Measurements from ENCODE around the gene GLA.
A peak's percentile ranks its signal among the peaks of the same experiment; 100 is the strongest.

GLA gene

GRCh38 chrX:101407748-101408531, at the start of gene GLA, which contains the start of gene HNRNPH2:
Gene GLA (minus strand): TSS chrX:101407925. CDS start chrX:101407903, 22 bp downstream.
Gene HNRNPH2 (plus strand): TSS chrX:101408222. CDS start chrX:101411989, 3,767 bp downstream.
- Mint-ChIP-seq H3K9me3 (peaks cover 45% of the 10 kb centered on the region), H3K4me1 (peaks cover 19% of the 10 kb centered on the region), H3K27ac (peak within 1 kb of the TSS; percentile 100), H3K36me3 (ENCODE audit: low read depth) (peaks cover 22% of the 10 kb centered on the region), H3K4me3 (peak within 1 kb of the TSS; percentile 95), H3K27me3 (ENCODE audit: low read depth, poor library complexity) (no peaks in the 10 kb centered on the region)
- peak; percentile 78 for DNase-seq
- no peak for TF ChIP-seq CTCF (IDR thresholded peaks at IDR 0.05)

GRCh38 chrX:101452056-101452455, 44.3 kb upstream of the GLA start:
- no peaks in the 10 kb centered on the region for H3K27me3 Mint-ChIP-seq (ENCODE audit: low read depth, poor library complexity)
- no peak for DNase-seq
- H3K4me3 Mint-ChIP-seq = no peak overlapping the region
- TF ChIP-seq CTCF (IDR thresholded peaks at IDR 0.05) = no peak
- H3K4me1 Mint-ChIP-seq = no peaks in the 10 kb centered on the region
- peaks cover 74% of the 10 kb centered on the region for H3K36me3 Mint-ChIP-seq (ENCODE audit: low read depth)
- no peak overlapping the region for H3K27ac Mint-ChIP-seq
- peaks cover 55% of the 10 kb centered on the region for H3K9me3 Mint-ChIP-seq

DNA sequence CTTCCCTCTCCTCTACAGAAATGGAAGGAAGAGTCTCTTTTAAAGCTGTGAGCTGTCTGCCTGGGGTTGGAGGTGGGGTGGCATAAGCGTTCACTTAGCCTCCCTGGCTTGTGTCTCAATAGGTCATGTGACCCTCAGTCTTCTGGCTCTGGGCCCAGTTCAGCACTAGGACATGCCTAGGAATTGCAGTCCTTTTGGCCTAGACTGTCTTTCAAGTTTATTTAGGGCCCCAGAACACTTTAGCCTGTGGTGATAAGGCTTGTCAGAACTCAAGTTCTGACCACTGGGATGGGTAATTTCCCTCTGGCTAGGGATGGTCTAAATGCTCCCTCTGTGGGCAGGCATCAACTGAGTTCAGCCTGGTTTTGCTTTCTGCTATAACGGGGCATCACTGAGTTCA, 43.2 kb upstream of the GLA start:
- Mint-ChIP-seq H3K27me3 (ENCODE audit: low read depth, poor library complexity) (no peaks in the 10 kb centered on the region), H3K27ac (no peak overlapping the region), H3K4me1 (no peaks in the 10 kb centered on the region), H3K9me3 (peaks cover 56% of the 10 kb centered on the region), H3K36me3 (ENCODE audit: low read depth) (peaks cover 76% of the 10 kb centered on the region), H3K4me3 (no peak overlapping the region)
- DNase-seq = no peak
- TF ChIP-seq CTCF (IDR thresholded peaks at IDR 0.05) = no peak

DNA sequence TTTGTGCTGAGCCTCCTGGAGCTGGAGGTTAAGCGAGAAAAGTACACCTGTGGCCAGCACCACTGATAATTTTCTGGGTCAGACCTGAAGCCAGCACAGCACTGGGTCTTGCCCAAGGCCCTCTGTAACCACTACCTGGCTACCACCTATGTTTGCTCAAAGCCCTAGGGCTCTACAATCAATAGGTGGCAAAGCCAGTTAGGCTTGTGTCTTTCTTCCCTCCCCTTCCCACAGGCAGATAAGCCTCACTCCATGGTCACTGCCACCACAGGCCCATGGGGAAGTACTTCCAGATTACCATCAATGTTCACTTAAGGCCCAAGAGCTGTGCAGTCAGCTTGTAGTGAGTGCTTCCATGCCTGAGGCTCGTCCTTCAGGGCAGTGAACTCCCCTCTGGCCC, 42.4 kb upstream of the GLA start:
- Mint-ChIP-seq H3K36me3 (ENCODE audit: low read depth) (peaks cover 69% of the 10 kb centered on the region), H3K9me3 (peaks cover 55% of the 10 kb centered on the region), H3K4me1 (no peaks in the 10 kb centered on the region), H3K4me3 (no peak overlapping the region), H3K27me3 (ENCODE audit: low read depth, poor library complexity) (no peaks in the 10 kb centered on the region), H3K27ac (no peak overlapping the region)
- no peak for TF ChIP-seq CTCF (IDR thresholded peaks at IDR 0.05)
- no peak for DNase-seq

GRCh38 chrX:101449279-101449678, 41.6 kb upstream of the GLA start:
- no peak for TF ChIP-seq CTCF (IDR thresholded peaks at IDR 0.05)
- peaks cover 57% of the 10 kb centered on the region for H3K9me3 Mint-ChIP-seq
- H3K27me3 Mint-ChIP-seq (ENCODE audit: low read depth, poor library complexity) = no peaks in the 10 kb centered on the region
- H3K4me1 Mint-ChIP-seq = no peaks in the 10 kb centered on the region
- H3K36me3 Mint-ChIP-seq (ENCODE audit: low read depth) = peaks cover 62% of the 10 kb centered on the region
- no peak overlapping the region for H3K4me3 Mint-ChIP-seq
- no peak for DNase-seq
- H3K27ac Mint-ChIP-seq = no peak overlapping the region

DNA sequence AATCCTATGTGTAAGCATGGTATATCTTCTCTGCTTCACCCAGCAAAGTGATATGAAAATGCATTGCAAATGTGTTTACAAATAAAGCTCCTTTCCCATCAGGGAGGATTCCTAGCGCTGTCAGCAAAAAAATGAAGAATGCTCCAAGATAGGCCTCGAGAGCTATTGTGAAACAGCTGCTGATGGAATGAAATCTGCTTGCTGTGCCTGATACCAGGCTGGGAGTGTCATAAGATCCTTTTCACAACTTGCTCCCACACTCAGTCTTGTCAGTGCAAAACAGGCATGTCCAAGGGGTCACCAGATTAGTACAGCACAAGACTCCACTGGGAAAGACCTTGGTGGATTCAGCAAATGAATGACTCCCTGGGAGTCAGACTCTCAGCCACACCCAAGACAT, 34.4 kb upstream of the GLA start:
- Mint-ChIP-seq H3K4me1 (no peaks in the 10 kb centered on the region), H3K36me3 (ENCODE audit: low read depth) (peaks cover 73% of the 10 kb centered on the region)

More for the DNA sequence above, 34.4 kb upstream of the GLA start:
- no peak for DNase-seq
- no peak for TF ChIP-seq CTCF (IDR thresholded peaks at IDR 0.05)
- Mint-ChIP-seq H3K4me3 (no peak overlapping the region), H3K27me3 (ENCODE audit: low read depth, poor library complexity) (no peaks in the 10 kb centered on the region), H3K9me3 (peaks cover 74% of the 10 kb centered on the region), H3K27ac (no peak overlapping the region)

All from nephron progenitor cell (in vitro differentiated cells).